Measurements from ENCODE around the gene ASAP2.

The ASAP2 gene

GRCh38 chr2:9188823-9189222 lies 17.8 kb upstream of the ASAP2 start:
- TF ChIP-seq, protein P1, sequence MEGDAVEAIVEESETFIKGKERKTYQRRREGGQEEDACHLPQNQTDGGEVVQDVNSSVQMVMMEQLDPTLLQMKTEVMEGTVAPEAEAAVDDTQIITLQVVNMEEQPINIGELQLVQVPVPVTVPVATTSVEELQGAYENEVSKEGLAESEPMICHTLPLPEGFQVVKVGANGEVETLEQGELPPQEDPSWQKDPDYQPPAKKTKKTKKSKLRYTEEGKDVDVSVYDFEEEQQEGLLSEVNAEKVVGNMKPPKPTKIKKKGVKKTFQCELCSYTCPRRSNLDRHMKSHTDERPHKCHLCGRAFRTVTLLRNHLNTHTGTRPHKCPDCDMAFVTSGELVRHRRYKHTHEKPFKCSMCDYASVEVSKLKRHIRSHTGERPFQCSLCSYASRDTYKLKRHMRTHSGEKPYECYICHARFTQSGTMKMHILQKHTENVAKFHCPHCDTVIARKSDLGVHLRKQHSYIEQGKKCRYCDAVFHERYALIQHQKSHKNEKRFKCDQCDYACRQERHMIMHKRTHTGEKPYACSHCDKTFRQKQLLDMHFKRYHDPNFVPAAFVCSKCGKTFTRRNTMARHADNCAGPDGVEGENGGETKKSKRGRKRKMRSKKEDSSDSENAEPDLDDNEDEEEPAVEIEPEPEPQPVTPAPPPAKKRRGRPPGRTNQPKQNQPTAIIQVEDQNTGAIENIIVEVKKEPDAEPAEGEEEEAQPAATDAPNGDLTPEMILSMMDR (IDR thresholded peaks at IDR 0.05; ENCODE audit: insufficient read depth, missing control alignments) = no peak
- FAIRE-seq = no peak
- DNase-seq (ENCODE audit: insufficient read length, low spot score) = no peak

DNA sequence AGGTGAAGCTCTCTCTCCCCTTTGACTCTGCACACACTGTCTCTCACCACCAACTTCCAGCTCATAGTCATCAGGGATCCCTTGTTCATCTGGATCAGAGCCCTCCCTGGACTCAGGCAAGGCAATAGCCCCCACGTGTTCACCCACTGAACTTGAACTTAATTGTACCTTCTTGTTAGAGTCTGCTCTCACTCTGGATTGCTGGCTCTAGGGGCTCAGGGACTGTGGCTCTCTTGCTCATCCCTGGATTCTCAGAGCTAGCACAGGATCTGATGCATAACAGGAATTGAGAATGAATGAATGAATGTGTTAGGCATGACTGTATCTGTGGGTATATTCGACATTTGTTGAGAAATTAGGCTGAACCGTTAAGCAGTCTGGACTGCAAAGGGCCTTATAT lies 16.7 kb upstream of the ASAP2 start:
- TF ChIP-seq, protein P1 (IDR thresholded peaks at IDR 0.05; ENCODE audit: insufficient read depth, missing control alignments) = no peak
- no peak for FAIRE-seq

DNA sequence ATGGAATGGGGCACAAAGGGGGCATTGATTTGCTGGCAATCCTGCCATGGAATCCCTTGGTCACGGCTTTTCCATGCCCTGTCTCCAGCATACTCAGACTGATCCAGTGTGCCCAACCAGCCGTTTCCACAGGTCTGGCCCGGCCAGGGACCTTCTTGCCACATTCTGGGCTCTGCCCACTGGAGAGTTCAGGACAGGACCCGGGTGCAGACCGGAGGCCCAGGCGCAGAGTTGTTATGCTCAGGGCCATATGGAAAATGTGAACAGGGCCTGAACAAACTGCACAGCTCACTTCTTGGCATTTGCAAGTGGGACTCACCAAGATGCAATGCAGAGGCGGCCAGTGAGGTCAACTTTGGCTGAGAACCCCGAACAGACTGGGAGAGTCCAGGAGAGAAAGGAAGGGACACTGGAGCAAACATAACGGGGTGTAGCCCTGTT lies 15.6 kb upstream of the ASAP2 start:
- FAIRE-seq (no peak), DNase-seq (ENCODE audit: insufficient read length, low spot score) (no peak)
- TF ChIP-seq, protein P1 (IDR thresholded peaks at IDR 0.05; ENCODE audit: insufficient read depth, missing control alignments) = no peak

More for the DNA sequence above, 16.7 kb upstream of the ASAP2 start:
- no peak for DNase-seq (ENCODE audit: insufficient read length, low spot score)

DNA sequence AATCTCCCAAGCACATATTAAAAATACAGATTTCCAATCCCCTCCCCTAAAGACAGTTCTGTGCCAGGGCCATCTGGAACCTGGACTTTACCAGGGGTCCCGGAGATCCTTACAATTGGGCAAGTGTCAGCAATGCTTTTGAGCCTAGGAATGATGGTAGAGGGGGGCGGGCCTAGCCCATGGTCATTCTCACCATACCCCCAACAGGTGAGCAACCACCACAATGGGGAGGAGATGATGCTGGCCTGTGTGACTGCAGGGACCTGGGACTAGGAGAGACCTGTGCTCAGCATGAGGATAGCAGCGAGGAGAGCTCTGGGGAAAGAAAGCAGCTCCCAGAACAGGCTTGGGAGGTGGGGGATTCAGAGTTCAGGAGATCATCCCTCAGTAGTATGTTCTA lies 13.9 kb upstream of the ASAP2 start:
- TF ChIP-seq, protein P1 (IDR thresholded peaks at IDR 0.05; ENCODE audit: insufficient read depth, missing control alignments) = no peak
- FAIRE-seq (no peak), DNase-seq (ENCODE audit: insufficient read length, low spot score) (no peak)

DNA sequence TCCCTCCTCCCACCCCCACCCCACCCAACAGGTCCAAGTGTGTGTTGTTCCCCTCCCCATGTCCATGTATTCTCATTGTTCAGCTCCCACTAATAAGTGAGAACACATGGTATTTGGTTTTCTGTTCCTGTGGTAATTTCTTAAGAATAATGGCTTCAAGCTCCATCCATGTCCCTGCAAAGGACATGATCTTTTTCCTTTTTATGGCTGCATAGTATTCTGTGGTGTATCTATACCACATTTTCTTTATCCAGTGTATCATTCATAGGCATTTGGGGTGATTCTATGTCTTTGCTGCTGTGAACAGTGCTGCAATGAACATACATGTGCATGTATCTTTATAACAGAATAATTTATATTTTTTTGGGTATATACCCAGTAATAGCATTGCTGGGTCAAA lies 12.3 kb upstream of the ASAP2 start:
- FAIRE-seq (no peak), DNase-seq (ENCODE audit: insufficient read length, low spot score) (no peak)
- TF ChIP-seq, protein P1 (IDR thresholded peaks at IDR 0.05; ENCODE audit: insufficient read depth, missing control alignments) = no peak

GRCh38 chr2:9196637-9197036 lies 10.0 kb upstream of the ASAP2 start:
- FAIRE-seq = no peak
- TF ChIP-seq, protein P1 (IDR thresholded peaks at IDR 0.05; ENCODE audit: insufficient read depth, missing control alignments) = no peak
- no peak for DNase-seq (ENCODE audit: insufficient read length, low spot score)

DNA sequence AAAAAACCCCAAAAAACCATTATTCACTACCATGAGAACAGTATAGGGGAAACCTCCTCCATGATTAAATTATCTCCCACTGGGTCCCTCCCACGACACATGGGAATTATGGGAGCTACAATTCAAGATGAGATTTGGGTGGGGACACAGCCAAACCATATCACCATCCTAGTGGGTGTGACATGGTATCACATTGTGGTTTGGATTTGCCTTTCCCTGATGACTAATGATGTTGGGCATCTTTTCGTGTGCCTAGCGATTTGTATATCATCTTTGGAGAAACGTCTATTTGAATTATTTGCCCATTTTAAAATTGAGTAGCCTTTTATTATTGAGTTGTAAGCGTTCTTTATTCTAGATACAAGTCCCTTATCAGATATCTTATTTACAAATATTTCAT lies 8.7 kb upstream of the ASAP2 start:
- FAIRE-seq (no peak), DNase-seq (ENCODE audit: insufficient read length, low spot score) (no peak)
- TF ChIP-seq, protein P1 (IDR thresholded peaks at IDR 0.05; ENCODE audit: insufficient read depth, missing control alignments) = no peak
